GM03348 (cell line): ENCODE results near the gene OR7G1.
"Not testable (repeated sequence)": the region's sequence is repeated elsewhere in the genome, so short reads cannot be mapped to it uniquely, and the experiment has no call there.

ENCODE experiments used
- DNase-seq: peaks from one replicate; pipeline ENCODE4 v3.0.0; 2012; ENCODE audit warnings: low spot score

OR7G1 gene

GRCh38 chr19:9076901-9077300 lies 38.7 kb downstream of the OR7G1 start:
- no peak for DNase-seq

- peak; percentile 70 for DNase-seq
Observed at GRCh38 chr19:9075064-9075949, 40.3 kb downstream of the OR7G1 start.

GRCh38 chr19:9073806-9074205 lies 41.8 kb downstream of the OR7G1 start:
- no peak for DNase-seq

GRCh38 chr19:9071720-9072119 lies 43.8 kb downstream of the OR7G1 start:
- not testable (repeated sequence) for DNase-seq

- no peak for DNase-seq
Observed at GRCh38 chr19:9070066-9070465, 45.5 kb downstream of the OR7G1 start.

DNA sequence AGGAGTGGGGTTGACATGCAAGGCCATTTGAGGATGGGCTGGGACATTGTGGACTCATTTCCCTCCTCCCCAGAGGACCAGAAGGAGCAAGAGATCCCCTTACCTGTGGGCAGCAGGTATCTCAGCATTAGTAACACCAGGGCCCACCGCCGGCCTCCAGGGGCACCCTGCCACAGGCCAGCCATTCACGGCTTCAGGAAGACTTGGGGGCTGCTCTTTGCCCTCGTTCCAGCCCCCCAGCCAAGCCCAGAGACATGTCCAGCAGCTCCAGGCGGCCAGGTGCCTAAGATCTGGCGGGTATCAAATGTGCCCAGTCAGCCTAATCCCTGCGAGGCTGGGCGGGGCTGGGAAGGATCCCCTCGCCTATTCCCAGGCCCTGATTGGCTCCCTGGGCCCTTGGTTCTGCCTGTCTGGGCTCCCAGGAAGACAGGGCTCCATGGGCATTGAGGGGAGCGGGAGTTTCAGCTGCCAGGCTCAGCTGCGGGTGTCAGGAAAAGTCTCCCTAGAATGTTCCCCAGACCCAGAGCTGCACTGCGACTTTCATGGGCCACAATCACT lies 50.0 kb downstream of the OR7G1 start:
- no peak for DNase-seq
